Thoracic aorta (tissue), 2 donors: ENCODE results near the gene PFKP. TPM values are rescaled to one million over a fixed set of nuclear protein-coding genes. Genes with fewer than 3 reads are reported as not detected.

Source experiments
- ATAC-seq: fragments of 150-250 bp; one replicate; pipeline ENCODE4 v1.8.0; 2017; ENCODE audit warnings: low read depth; ENCODE audit not compliant: insufficient number of reproducible peaks, low FRiP score
- DNase-seq: peaks from one replicate; pipeline ENCODE4 v3.0.0-alpha.2; 2020; ENCODE audit warnings: low spot score
- H3K27ac ChIP-seq, 2 donors: fragments of 200-600 bp; sonication (generic); 1 replicate in 1 of 2; 2 replicates in 1 of 2; pipeline ENCODE4 v1.5.1; 2016; ENCODE audit warnings: mild to moderate bottlenecking in 2 of 2, moderate library complexity in 2 of 2
- H3K27me3 ChIP-seq: fragments of 200-600 bp; sonication (generic); replicated peaks from 2 replicates; pipeline ENCODE4 v1.6.0; 2016; ENCODE audit warnings: mild to moderate bottlenecking; ENCODE audit not compliant: insufficient read depth
- H3K36me3 ChIP-seq: fragments of 200-600 bp; sonication (generic); one replicate; pipeline ENCODE4 v1.5.1; 2016
- H3K4me1 ChIP-seq, 2 donors: fragments of 200-600 bp; sonication (generic); 1 replicate in 1 of 2; 2 replicates in 1 of 2; pipeline versions ENCODE4 v1.5.1 to v1.6.0; 2016; ENCODE audit warnings: low read depth in 2 of 2, mild to moderate bottlenecking in 1 of 2; ENCODE audit not compliant: control insufficient read depth in 1 of 2
- H3K4me3 ChIP-seq: fragments of 200-600 bp; sonication (generic); 2 replicates; pipeline ENCODE4 v1.5.1; 2016; ENCODE audit warnings: mild to moderate bottlenecking
- H3K9me3 ChIP-seq: fragments of 200-600 bp; sonication (generic); 2 replicates; pipeline ENCODE4 v1.5.1; 2016
- total RNA-seq, 2 donors: library from RNA; depleted of rRNA; stranded (reverse); fragments of >200 nt; gene quantifications; one replicate each; pipeline versions ENCODE4 v1.1.0 to v1.2.3, GENCODE V29; 2016
- TF ChIP-seq, protein P1 (sequence below): fragments of 200-600 bp; sonication (generic); IDR thresholded peaks from one replicate; pipeline ENCODE4 v1.5.1; 2019; ENCODE audit warnings: antibody characterized with exemption

The PFKP gene
- total RNA-seq, 2 donors from 2014 or later: 91.4 to 153 TPM

DNA sequence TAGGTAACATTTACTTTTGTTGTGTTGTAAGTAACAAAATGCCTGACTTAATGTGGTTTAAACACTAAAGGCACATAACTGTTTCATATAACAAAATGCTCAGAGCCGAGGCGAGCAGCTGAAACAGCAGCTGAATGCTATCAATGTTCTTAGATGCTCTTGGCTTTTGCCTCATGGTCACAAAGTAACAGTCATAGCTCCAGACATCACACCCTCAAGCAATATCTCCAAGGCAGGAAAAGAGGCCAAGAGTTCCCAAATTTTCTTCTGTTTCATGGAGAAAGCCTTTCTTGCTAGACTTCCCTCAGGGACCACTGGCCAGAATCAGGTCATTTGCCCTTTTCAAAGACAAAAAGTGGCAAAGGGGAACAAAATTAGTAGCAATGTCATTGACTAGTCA, 43.5 kb upstream of the PFKP start:
- TF ChIP-seq, protein P1, sequence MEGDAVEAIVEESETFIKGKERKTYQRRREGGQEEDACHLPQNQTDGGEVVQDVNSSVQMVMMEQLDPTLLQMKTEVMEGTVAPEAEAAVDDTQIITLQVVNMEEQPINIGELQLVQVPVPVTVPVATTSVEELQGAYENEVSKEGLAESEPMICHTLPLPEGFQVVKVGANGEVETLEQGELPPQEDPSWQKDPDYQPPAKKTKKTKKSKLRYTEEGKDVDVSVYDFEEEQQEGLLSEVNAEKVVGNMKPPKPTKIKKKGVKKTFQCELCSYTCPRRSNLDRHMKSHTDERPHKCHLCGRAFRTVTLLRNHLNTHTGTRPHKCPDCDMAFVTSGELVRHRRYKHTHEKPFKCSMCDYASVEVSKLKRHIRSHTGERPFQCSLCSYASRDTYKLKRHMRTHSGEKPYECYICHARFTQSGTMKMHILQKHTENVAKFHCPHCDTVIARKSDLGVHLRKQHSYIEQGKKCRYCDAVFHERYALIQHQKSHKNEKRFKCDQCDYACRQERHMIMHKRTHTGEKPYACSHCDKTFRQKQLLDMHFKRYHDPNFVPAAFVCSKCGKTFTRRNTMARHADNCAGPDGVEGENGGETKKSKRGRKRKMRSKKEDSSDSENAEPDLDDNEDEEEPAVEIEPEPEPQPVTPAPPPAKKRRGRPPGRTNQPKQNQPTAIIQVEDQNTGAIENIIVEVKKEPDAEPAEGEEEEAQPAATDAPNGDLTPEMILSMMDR: no peak

DNA sequence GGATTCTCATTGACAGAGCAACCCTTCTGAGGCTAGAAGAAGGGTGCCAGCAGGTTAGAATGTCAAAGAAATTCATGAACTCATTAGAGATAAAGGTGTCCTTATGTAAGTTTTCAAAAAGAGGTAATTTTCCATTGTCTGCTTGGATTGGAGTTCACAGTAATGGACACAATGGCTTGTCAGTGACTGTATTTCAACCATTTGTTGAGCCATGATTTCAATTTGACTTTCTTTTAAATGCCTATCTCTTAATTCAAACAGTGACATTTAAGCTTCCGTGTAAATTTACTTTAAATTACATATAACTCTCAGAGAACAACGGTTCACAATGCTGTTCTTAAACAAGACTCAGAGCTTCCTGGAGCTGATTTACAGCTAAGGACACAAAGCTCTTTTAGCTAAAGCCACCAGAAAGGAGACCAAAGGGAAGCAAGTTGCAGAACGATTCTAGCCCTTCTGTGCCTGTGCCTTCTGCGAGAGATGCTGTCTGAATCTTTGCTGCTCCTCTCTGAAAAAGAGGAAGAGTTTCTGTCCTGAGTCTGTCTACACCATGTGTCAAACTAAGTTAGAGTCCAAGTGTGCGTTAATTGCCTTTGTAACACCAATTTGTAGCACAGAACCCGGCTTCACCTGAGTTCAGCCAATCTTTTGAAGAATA, 42.2 kb upstream of the PFKP start:
- Histone ChIP-seq H3K27ac (no peak overlapping the region), H3K4me1 (no peaks in the 10 kb centered on the region), H3K4me3 (no peak overlapping the region), H3K36me3 (no peaks in the 10 kb centered on the region), H3K9me3 (no peaks in the 10 kb centered on the region), H3K27me3 (no peaks in the 10 kb centered on the region)
- TF ChIP-seq, protein P1: no peak
- DNase-seq (no peak), ATAC-seq (no peak)

More for the DNA sequence above, 43.5 kb upstream of the PFKP start:
- H3K36me3 ChIP-seq: no peaks in the 10 kb centered on the region
- ATAC-seq (no peak), DNase-seq (no peak)
- no peaks in the 10 kb centered on the region for H3K27me3 ChIP-seq
- no peak overlapping the region for H3K27ac ChIP-seq
- no peaks in the 10 kb centered on the region for H3K9me3 ChIP-seq
- H3K4me1 ChIP-seq: no peaks in the 10 kb centered on the region
- H3K4me3 ChIP-seq: no peak overlapping the region

DNA sequence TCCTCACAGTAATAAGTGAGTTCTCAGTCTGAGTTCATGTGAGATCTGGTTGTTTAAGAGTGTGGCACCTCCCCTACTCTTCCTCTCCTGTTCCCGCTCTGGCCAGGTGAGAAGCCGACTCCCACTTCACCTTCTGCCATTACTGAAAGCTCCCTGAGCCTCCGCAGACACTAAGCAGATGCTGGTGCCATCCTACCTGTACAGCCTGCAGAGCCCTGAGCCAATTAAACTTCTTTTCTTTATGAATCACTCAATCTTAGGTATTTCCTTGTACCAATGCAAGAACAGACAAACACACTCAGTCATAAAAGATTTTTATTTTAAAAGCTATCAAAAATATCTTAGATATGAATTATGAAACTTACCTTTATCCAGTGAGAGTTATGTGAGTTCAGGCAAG, 39.5 kb upstream of the PFKP start:
- TF ChIP-seq, protein P1: no peak

DNA sequence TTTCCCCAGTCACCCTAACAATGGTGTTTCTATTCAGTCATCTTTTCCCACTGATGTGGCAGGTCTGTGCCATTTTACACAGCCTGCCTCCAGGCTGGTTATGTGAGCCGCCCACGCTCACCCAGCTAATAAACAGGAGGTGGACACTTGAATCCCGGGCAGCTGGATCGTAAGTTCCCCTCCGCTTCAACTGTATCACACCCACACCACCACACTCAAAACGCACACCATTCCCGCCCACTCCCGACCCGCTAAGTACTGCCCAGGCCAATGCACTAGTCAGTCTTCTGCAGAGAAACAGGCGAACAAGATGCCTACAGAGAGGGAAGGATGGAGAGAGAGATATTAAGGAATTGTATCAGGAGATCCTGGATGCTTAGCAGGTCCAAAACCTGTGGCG, 38.9 kb upstream of the PFKP start:
- no peaks in the 10 kb centered on the region for H3K4me1 ChIP-seq
- H3K4me3 ChIP-seq: no peak overlapping the region
- no peak for DNase-seq
- H3K27me3 ChIP-seq: no peaks in the 10 kb centered on the region
- TF ChIP-seq, protein P1: no peak
- no peak overlapping the region for H3K27ac ChIP-seq
- H3K9me3 ChIP-seq: no peaks in the 10 kb centered on the region
- no peaks in the 10 kb centered on the region for H3K36me3 ChIP-seq
- no peak for ATAC-seq

More for the DNA sequence above, 39.5 kb upstream of the PFKP start:
- Histone ChIP-seq H3K27me3 (no peaks in the 10 kb centered on the region), H3K27ac (no peak overlapping the region), H3K36me3 (no peaks in the 10 kb centered on the region), H3K9me3 (no peaks in the 10 kb centered on the region), H3K4me1 (no peaks in the 10 kb centered on the region), H3K4me3 (no peak overlapping the region)
- no peak for DNase-seq
- no peak for ATAC-seq

DNA sequence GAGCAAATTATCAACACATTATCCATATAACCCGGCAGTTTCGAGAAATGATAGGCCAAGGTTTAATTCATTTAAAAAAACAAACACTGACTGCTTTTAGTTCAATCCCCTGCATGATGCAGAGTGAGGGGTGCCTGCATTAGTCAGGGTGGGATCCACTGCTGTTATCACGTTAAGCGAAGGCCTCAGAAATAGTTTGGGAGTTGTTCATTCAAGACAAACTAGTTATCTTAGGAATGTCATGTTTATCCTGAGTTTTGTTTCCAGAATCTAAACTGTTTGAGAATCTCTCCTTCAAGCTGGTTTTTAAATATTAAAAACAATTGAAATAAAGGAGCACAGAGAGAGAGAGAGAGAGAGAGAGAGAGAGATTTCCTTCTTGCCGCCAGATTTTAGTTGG, 36.6 kb upstream of the PFKP start:
- ATAC-seq: no peak
- TF ChIP-seq, protein P1: no peak
- no peak overlapping the region for H3K27ac ChIP-seq

More for the DNA sequence above, 36.6 kb upstream of the PFKP start:
- no peaks in the 10 kb centered on the region for H3K27me3 ChIP-seq
- H3K9me3 ChIP-seq: no peaks in the 10 kb centered on the region
- H3K36me3 ChIP-seq: no peaks in the 10 kb centered on the region
- H3K4me3 ChIP-seq: no peak overlapping the region
- no peaks in the 10 kb centered on the region for H3K4me1 ChIP-seq
- DNase-seq: no peak
